GM12875 (cell line): Measurements from ENCODE around the gene WDTC1.
A peak's percentile ranks its signal among the peaks of the same experiment; 100 is the strongest.
"Not testable (repeated sequence)": the region's sequence is repeated elsewhere in the genome, so short reads cannot be mapped to it uniquely, and the experiment has no call there.

ENCODE experiments used
- H3K4me3 ChIP-seq: one replicate; pipeline ENCODE4 v1.5.1; 2011; ENCODE audit warnings: low read depth, low read length, control low read depth
- CTCF ChIP-seq: IDR thresholded peaks from 2 replicates; pipeline ENCODE4 v1.5.1; 2011; ENCODE audit warnings: low read depth, mild to moderate bottlenecking, control low read depth, inconsistent platforms, low read length, moderate library complexity, borderline replicate concordance; ENCODE audit not compliant: insufficient read depth

Gene WDTC1

GRCh38 chr1:27235827-27236226 is 1.4 kb downstream of the WDTC1 start:
- H3K4me3 ChIP-seq = peak overlapping the region; percentile 55
- TF ChIP-seq CTCF = no peak

- TF ChIP-seq CTCF = no peak
Measured at GRCh38 chr1:27237112-27237511, 2.7 kb downstream of the WDTC1 start.

GRCh38 chr1:27238032-27238431 is 3.6 kb downstream of the WDTC1 start:
- TF ChIP-seq CTCF = no peak
- H3K4me3 ChIP-seq = no peak overlapping the region

More at GRCh38 chr1:27237112-27237511, 2.7 kb downstream of the WDTC1 start:
- H3K4me3 ChIP-seq = no peak overlapping the region

GRCh38 chr1:27241677-27242076 is 7.2 kb downstream of the WDTC1 start:
- H3K4me3 ChIP-seq = no peak overlapping the region
- no peak for TF ChIP-seq CTCF

GRCh38 chr1:27243665-27244064 is 9.2 kb downstream of the WDTC1 start:
- not testable (repeated sequence) for H3K4me3 ChIP-seq

GRCh38 chr1:27246194-27246593 is 11.8 kb downstream of the WDTC1 start:
- TF ChIP-seq CTCF = no peak
- H3K4me3 ChIP-seq = no peak overlapping the region

- no peak overlapping the region for H3K4me3 ChIP-seq
- TF ChIP-seq CTCF = no peak
Measured at GRCh38 chr1:27253596-27253995, 19.2 kb downstream of the WDTC1 start.

- TF ChIP-seq CTCF = no peak
- H3K4me3 ChIP-seq = no peak overlapping the region
Measured at GRCh38 chr1:27255136-27255535, 20.7 kb downstream of the WDTC1 start.
